Measurements from ENCODE around the gene MICALL2.

Gene MICALL2

DNA sequence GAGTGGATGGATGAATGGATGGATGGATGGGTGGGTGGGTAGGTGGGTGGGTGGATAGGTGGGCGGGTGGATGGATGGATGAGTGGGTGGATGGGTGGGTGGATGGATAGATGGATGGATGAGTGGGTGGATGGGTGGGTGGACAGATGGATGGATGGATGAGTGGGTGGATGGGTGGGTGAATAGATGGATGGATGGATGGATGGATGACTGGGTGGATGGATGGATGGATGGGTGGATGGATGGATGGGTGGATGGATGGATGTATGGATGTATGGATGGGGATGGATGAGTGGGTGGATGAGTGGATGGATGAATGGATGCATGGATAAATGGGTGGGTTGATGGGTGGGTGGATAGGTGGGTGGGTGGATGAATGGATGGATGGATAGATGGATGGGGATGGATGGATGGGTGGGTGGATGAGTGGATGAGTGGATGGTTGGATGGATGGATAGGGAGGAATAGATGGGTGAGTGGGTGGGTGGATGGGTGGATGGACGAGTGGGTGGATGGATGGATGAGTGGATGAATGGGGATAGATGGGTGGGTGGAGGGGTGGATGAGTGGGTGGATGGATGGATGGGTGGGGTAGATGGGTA lies 43.8 kb downstream of the MICALL2 start:
- H3K27ac ChIP-seq, result no peak overlapping the region
- TF ChIP-seq, protein P1, sequence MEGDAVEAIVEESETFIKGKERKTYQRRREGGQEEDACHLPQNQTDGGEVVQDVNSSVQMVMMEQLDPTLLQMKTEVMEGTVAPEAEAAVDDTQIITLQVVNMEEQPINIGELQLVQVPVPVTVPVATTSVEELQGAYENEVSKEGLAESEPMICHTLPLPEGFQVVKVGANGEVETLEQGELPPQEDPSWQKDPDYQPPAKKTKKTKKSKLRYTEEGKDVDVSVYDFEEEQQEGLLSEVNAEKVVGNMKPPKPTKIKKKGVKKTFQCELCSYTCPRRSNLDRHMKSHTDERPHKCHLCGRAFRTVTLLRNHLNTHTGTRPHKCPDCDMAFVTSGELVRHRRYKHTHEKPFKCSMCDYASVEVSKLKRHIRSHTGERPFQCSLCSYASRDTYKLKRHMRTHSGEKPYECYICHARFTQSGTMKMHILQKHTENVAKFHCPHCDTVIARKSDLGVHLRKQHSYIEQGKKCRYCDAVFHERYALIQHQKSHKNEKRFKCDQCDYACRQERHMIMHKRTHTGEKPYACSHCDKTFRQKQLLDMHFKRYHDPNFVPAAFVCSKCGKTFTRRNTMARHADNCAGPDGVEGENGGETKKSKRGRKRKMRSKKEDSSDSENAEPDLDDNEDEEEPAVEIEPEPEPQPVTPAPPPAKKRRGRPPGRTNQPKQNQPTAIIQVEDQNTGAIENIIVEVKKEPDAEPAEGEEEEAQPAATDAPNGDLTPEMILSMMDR (IDR thresholded peaks at IDR 0.05), result no peak
- no peak for TF ChIP-seq ZFX (IDR thresholded peaks at IDR 0.05; ENCODE audit: borderline replicate concordance)

DNA sequence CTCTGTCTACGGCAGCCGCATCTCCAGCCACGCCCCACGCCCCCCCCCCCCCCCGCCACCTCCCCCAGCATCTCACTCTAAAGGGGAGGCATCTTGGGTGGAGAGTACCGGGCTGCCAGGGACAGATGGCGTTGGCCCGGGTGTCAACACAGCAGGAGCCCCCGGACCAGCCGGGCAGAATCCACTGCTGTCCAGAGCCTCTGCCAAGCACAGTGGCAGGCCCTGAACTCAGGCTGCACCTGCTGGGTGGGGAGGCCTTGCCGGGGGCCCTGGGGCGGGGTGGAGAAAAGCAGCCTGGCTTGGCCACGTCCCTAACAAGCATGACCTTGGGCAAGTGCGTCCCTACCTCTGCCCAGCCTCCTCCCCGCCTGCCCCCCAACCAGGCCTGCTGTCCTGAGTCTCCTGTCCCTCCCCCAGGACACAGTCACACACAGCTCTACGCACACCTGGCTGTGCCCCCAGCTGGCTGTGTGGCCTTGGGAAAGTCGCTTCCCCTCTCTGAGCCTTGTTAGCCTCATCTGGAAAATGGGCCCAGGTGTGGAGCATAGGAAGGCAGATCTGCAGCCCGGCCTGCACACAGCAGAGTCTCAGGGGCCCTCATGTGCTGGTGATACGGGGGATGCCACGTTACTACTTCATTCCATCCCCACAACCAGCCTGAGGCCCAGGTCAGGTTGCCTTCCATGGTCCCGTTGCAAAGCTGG lies 45.2 kb downstream of the MICALL2 start:
- no peak overlapping the region for H3K27ac ChIP-seq
- TF ChIP-seq, protein P1 (IDR thresholded peaks at IDR 0.05), result no peak
- no peak for TF ChIP-seq ZFX (IDR thresholded peaks at IDR 0.05; ENCODE audit: borderline replicate concordance)

DNA sequence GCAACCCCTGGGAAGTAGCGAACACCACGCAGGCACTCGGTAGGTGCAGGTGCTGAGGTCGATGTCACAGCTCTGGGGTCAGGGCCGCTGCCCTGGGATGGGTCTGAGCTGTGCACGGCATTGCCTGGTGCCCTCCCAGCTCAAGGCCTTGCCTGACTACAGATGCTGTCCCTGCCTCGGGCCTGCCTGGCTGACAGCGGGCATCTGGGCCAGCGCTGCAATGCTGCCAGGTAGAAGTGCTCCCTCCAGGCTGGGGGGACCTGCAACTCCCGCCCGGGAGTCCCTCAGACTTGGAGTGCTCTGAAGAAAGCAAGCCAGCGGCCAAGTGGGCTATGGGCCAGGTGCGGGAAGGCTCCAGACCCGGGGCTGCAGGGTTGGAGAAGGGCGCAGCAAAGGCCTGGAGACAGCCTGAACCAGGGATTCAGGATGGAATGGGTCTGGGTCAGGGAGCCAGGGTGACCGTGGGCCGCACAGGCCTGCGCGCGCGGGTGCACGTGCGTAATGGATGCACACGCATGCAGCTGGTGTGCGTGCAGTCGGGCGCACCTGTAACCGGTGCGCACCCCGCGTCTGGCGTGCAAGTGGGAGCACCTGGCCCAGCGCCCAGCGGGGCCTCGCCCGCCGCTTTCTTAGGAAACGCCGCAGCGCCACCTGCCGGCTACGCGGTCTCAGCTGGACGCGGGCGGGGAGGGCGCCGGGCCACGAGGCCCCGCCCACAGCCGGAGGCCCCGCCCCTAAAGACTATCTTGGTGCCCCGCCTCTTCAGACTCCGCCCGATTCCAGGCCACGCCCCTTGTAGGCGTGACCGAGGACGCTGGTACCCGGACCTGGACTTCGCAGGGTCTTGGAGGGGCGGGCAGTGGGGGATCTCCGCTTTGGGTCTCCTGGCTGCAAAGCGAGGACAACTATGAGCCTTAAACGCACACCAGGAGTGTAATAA lies 46.7 kb downstream of the MICALL2 start:
- H3K27ac ChIP-seq, result no peak overlapping the region
- TF ChIP-seq ZFX (IDR thresholded peaks at IDR 0.05; ENCODE audit: borderline replicate concordance), result no peak
- TF ChIP-seq, protein P1 (IDR thresholded peaks at IDR 0.05), result peak; percentile 97

DNA sequence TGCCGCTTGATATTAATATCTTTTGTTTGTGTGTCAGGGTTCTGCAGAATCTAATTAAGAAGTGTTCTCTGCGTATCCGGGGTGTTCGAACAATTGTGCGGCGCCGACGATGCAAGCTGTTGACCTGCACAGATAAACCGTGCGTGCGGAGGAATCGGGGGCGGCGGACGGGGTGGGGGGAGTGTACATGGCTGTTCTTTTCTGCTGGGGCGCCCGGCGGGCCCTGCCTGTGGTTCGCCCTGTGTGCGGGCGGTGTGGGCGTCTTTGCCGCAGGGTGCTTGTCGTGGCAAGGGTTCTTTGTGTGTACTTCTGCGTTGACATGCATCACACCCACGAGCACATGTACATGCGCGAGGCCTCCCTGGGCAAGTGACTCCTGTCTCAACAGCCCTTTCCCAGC lies 47.9 kb downstream of the MICALL2 start:
- no peak for TF ChIP-seq ZFX (IDR thresholded peaks at IDR 0.05; ENCODE audit: borderline replicate concordance)
- TF ChIP-seq, protein P1 (IDR thresholded peaks at IDR 0.05), result no peak
- no peak overlapping the region for H3K27ac ChIP-seq

DNA sequence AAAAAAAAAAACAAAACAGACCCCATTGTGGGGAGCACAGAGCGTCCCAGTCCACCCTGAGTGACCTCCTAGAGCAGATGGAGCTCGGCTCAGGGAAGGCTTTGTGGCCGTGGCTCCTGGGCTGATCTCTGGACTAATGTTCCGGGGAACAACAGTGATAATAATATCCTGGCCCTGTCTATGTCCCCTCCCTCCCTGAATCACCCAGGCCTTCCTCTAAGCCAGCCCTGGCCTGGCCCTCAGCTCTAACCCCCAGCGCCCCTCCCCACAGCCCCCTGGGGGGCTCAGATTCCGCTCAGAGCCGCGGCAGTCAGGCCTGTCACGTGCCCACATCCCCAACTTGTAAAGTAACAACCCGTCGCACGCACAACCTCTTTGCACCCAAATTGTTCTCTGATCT lies 48.3 kb downstream of the MICALL2 start:
- no peak for TF ChIP-seq ZFX (IDR thresholded peaks at IDR 0.05; ENCODE audit: borderline replicate concordance)
- no peak overlapping the region for H3K27ac ChIP-seq

DNA sequence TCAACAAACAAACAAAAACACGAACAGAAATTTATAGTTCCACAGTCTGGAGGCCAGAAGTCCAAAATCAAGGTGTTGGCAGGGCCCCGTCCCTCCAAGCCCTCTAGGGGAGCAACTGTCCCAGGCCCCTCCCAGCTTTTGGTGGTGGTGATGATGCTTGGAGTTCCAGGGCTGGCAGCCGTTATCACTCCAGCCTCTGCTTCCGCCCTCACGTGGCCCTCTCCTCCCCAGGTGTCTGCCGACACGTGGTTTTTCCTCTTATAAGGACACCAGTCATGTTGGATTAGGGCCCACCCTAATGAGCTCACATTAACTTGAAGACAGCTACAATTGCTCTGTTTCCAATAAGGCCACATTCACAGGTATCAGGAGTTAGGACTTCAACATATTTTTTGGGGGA lies 49.7 kb downstream of the MICALL2 start:
- H3K27ac ChIP-seq, result no peak overlapping the region
- TF ChIP-seq, protein P1 (IDR thresholded peaks at IDR 0.05), result no peak
- no peak for TF ChIP-seq ZFX (IDR thresholded peaks at IDR 0.05; ENCODE audit: borderline replicate concordance)

DNA sequence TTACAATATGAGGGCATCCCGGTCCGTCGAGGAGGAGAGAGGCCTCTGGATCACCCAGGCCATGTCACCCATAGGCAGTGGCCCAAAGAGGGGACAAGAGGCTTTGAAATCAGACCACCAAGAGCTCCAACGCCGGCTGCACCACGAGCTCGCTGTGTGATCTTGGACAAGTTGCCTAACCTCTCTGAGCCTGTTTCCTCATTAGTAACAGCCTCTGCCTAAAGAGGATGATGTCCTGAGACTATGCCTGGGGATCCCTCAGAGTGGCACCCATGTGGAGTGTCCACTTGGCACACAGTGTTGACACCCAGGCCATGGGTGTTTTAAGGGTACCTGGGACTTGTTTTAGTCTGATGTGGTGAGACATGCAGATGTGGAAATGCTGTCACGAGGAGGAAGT lies 50.8 kb downstream of the MICALL2 start:
- TF ChIP-seq, protein P1 (IDR thresholded peaks at IDR 0.05), result no peak
- no peak for TF ChIP-seq ZFX (IDR thresholded peaks at IDR 0.05; ENCODE audit: borderline replicate concordance)
- no peak overlapping the region for H3K27ac ChIP-seq

Data from 22Rv1 (cell line).